Testis (tissue), 2 donors: ENCODE results near the gene BBS10.

Experiments used
- CTCF ChIP-seq, 3 experiments: fragments of 450-650 bp in 2 of 3; fragments of 200-600 bp in 1 of 3; sonication (generic) in 1 of 3; IDR thresholded peaks; one replicate each; pipeline ENCODE4 v1.5.1; 2016 to 2019; ENCODE audit warnings: antibody characterized with exemption in 3 of 3, mild to moderate bottlenecking in 2 of 3, moderate library complexity in 1 of 3
- POLR2A ChIP-seq: fragments of 450-650 bp; IDR thresholded peaks from one replicate; pipeline ENCODE4 v1.6.1; 2017; ENCODE audit warnings: antibody characterized with exemption, mild to moderate bottlenecking, moderate library complexity

DNA sequence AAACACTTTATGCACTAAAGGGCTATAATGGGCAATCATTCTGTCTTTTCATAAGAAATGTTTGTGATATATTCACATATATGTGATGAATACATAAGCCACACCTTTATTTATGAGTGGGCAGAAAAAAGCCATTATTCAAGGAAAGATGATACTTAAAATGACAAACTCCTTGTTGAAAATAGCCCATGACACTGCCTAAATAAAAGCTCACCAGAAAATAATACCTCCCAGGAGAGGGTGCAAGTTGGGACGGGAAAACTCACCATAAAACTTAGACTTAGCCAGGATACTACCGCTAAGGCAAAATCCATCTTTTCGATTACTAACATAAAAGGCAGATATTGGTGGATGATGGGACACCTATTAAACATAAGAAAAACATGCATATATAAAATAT lies 35.8 kb upstream of the BBS10 start:
- TF ChIP-seq CTCF (IDR thresholded peaks at IDR 0.05): no peak
- TF ChIP-seq POLR2A: no peak
